Measurements from ENCODE around the gene S1PR3.

S1PR3 gene

DNA sequence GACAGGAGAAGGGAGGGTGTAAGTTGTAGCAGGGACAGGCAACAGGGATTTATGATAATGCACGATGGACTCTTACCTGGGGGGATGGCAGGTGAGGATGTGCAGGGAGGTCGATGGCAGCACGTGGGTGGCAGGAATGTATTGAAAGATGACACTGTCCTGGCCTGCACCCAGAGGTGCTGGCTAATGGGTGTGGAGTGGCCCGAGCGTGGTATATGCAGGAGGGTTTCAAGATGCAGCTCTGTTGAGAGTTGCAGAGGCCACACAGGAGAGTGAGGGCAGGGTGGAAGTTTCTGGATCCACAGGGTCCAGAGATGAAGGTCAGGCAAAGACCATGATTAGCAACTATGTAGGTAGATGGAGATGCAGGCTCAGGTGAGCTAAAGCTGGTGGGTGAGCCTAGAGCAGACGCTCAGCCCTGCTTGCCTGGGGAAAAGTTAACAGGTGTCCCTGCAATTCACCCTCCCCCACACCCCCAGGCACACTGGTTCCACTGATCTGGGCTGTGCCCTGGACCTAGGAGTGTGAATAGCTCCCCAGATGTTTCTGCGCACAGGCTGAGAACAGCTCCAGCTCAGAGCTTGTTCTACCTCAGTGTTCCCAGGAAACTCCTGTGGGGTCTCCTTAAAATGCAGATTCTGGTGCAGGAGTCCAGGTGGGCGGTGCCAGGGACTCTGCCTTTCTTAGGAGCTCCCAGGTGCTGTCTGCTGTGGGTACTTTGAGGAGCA is 21.5 kb upstream of the S1PR3 start:
- no peak for DNase-seq (ENCODE audit: low read depth)

DNA sequence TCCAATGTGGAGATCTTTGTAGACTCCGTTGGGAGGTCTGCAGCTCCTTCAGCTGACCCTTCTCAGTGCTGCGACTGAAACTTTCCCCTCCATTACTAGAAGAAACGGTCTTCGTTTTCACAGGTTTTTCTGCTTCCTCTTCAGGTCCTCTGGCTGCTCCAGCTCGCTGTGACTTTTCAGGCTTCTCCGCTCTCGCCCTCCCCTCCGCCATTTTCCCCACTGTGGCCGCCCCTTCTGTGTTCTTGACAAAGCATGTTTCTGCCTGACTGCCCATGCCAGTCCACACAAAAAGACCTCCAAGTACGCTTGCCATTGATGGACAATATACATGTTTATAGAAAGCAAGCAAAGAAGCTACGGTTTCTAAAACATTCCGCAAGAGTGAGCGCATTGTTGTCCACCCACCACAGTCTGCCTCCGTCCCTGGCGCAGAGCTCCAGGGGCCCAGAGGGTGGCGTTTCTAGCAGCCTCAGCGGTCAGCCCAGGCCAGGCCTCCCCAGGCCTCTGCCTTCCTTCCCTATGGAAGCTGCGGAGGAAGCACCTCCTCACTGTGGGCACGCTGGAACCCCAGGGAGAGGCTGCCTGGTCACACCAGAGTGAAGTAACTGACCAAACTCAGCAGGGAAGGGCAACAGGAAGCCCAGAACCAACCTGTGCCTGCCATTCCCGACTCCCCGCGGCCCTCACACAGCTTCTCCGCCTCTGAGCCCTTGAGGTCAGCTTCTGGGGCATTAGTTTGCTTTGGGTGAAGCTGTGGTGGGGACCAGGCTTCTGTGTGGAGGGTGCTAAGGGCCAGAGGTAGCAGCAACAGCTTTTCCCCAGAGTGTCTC is 19.9 kb upstream of the S1PR3 start:
- no peak for DNase-seq (ENCODE audit: low read depth)

GRCh38 chr9:88972401-88972800 is 18.9 kb upstream of the S1PR3 start:
- no peak for DNase-seq (ENCODE audit: low read depth)

DNA sequence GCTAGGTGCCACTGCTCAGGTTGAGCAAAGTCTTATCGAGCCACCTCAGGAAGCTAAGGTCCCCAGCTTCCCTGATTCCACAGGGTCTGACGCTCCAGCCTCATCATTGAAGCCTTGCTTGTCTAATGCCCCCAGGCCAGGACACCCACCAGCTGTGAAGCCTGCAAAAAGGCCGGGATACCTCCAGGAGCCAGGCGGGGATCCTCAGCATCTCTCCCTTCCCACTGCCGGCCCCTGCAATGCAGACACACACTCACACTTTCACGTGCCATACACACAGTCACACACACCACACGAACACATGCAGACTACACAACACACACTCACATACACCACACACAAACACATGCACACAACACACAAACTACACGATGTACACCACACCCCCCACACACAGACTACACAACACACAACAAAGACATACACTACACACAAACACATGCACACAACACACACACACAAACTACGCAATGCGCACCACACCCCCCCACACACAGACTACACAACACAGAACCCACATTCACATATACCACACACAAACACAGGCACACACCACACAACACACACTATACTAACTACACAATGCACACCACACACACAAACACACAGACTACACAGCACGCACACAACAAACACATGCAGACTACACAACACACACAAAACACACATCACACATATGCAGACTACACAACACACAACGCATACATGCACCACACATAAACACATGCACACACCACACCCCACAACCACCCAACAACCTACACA is 17.8 kb upstream of the S1PR3 start:
- DNase-seq (ENCODE audit: low read depth), result no peak

DNA sequence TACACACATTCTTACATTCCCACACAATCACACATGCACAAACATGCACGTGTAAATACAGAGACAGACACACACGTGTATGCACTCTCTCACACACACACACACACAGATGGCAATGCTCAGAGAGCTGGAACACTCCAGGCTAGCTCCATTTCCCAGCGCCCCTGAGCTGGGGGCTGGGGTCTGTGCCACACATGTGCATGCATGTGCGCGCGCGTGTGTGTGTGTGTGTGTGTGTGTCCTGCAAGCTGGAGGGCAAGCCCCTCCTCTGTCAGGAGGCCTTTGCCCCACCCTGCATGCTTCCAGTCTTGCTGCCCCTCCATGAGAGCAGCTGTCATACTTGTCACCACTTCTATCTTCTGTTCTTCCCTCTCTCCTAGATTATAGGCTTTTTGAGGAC is 16.6 kb upstream of the S1PR3 start:
- no peak for DNase-seq (ENCODE audit: low read depth)

DNA sequence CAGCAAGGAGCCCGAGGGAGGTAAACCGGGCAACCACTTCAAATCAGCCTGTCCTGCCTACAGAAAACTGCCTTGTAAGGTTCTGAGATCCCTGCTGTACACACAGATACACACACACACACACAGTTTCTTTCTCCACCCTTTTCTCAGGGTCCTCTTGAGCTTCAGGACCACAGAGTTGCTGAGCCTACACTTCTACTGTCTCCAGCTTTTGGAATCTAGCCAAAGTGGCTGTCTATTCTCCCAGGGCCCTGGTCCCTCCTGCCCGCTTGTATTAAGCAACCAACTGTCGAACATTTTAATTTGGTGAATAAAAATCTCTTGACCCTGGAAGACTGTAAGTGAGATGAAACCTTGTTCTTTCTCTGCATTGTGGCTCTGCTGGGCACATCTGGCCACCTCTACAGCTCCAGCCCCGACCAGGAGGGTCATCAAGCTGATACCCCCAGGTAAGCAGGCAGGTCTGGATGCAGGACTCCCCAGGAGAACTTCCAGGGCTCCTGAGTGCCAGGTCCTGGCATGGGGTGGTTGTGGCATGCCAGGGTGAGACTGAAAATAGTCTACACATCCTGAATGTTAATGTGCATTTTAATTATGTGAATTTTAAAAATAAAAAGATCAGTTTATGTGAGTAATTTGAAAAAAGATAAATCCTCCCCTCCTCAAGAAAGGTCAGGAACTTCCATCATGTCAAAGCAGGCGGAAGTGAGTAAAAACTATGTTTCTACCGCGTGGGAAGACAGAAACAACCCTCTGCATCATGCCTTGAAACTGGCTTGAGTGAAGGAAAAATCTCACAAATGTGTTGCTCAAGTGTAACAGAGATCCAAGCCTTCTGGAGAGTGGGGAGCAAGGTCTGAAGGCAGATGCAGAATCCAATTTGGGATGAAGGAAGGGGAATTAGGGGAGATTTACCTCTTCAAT is 15.0 kb upstream of the S1PR3 start:
- DNase-seq (ENCODE audit: low read depth), result no peak

DNA sequence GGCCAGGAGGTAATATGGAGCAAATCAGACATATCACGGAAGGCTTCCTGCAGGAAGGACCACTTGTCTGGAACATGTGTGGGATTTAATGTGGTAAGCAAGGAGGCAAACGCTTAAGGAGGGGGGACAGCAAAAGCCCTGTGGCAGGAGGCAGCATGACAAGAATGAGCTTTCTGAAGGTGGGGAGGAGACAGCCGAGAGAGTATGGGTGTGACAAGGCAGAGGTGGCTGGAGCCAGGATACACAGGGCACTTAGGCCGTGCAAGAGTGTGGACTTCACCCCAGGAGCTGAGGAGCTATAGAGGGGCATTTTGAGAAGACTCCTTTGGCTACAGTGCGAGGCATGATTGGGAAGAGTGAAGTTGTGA is 14.4 kb upstream of the S1PR3 start:
- no peak for DNase-seq (ENCODE audit: low read depth)

- no peak for DNase-seq (ENCODE audit: low read depth)
Measured at GRCh38 chr9:88978034-88978433, 13.2 kb upstream of the S1PR3 start.

DNA sequence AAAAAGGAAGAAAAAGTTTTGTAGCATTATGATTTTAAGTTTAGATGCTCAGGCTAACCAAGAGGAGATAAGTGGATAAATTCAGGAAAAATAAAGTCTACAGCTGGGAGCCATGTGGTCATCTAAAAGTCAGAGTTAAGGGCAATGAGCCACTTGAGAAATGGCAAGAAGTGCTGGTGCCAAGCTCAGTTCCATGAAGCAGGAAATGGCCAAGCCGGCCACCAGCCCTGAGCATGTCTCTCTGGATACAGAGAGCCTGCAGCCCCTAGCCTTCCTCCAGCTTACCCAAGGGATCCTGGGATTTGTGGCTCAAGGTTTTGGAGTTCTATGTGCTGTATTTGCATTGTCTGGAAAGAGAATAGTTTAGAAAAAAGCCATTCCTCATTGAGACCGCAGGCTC is 12.2 kb upstream of the S1PR3 start:
- no peak for DNase-seq (ENCODE audit: low read depth)

DNA sequence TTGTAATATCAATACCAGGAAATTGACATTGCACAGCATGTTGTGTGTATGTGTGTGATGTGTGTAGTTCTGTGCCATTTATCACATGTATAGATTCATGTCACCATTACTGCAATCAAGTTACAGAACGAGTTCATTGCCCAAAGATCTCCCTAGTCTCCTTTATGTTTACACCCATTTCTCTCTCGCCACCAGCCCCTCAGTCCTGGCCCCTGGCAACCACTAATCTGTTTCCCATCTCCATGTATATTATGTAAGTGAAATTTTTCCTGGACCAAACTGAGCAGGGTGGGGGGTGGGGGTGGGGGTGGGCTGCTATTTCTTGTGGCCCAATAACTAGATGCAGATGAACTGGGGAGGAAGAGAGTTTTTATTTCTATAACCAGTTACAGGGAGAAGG is 11.5 kb upstream of the S1PR3 start:
- no peak for DNase-seq (ENCODE audit: low read depth)

DNA sequence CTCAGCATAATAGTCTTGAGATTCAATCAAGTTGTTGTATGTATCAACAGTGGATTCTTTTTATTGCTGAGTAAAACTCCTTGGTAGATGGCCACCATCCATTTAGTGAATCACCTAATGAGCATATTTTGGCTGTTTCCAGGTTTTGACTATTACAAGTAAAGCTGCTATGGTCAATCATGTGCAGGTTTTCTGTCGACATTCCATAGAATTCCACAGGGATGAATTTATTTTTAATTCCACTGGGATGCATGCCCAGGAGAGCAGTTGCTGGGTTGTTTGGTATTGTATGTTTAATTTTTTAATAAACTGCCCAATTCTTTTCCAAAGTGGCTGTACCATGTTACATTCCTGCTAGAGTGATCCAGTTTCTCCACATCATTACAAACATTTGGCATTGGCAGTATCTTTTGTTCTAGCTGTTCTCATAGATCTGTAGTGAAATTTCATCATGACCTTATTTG is 10.5 kb upstream of the S1PR3 start:
- DNase-seq (ENCODE audit: low read depth), result no peak

DNA sequence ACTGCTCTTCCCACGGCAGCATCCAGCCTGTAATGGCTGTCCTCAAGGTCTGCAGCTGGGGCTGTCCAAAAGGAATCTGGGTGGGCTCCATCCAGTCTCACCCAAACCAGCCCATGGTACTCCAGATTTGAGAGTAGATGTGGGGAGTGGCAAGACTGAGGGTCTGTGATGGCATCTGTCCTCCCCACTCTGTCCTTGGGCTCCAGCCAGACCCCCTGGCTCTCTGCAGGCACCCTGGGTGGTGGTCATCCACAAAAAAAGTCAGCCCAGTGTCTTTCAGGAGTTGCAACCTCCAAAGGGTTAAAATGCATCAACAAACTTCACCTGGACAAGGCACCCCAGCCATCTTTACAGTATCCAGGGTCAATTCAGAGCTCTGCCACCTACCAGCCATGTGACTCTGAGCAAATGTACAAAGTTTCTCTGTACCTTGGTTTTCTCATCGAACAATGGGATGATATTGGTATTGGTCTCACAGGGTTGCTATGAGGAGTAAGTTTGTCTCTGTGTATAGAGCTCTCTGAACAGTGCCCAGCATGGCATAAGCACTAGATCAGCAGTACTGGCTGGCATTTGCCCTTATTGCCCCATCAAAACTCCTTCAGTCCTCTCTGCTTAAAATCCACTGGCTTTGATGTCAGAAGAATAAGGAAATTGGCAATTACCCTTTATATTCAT is 7.3 kb upstream of the S1PR3 start:
- DNase-seq (ENCODE audit: low read depth), result no peak

GRCh38 chr9:88984543-88984883 is 6.8 kb upstream of the S1PR3 start:
- no peak for DNase-seq (ENCODE audit: low read depth)

- DNase-seq (ENCODE audit: low read depth), result no peak
Measured at GRCh38 chr9:88985616-88986015, 5.7 kb upstream of the S1PR3 start.

- no peak for DNase-seq (ENCODE audit: low read depth)
Measured at GRCh38 chr9:88986776-88987175, 4.5 kb upstream of the S1PR3 start.

- no peak for DNase-seq (ENCODE audit: low read depth)
Measured at GRCh38 chr9:88987661-88988060, 3.6 kb upstream of the S1PR3 start.

- no peak for DNase-seq (ENCODE audit: low read depth)
Measured at GRCh38 chr9:88988796-88989641, 2.2 kb upstream of the S1PR3 start.

DNA sequence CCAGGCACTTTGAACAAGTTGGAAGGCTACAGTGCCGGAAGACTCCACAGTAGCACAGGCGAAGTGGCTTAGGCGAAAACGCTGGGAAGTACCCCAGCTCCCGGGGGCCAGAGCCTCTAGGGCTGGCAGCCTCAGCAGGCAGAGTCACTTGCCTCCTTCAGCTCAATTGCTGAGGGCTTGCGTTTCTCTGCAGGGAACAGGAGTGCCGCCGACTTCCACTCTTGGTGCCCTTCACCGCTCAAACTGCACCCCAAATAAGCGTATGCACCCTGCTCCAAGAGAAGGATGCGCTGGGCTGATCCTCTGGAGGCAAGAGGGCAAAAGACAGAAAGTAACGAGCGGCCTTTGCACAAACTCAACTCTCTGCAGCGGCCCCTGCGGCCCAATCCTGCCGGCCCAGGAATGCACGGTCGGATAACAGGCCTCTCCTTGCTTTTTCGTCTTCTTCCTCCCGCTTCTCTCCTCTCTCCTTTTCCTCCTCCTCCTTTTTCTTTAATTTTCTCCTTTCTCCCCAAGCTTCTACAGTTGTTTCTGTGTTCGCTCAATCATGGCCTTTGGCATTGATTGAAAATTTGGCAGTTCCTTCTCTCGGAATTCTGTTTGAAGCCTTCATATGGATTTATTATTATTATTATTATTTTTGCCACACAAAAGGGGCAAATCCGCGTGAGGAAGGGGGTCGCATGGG is 1.1 kb upstream of the S1PR3 start:
- no peak for DNase-seq (ENCODE audit: low read depth)

GRCh38 chr9:88990729-88991065 is 571 bp upstream of the S1PR3 start:
- DNase-seq (ENCODE audit: low read depth), result no peak

DNA sequence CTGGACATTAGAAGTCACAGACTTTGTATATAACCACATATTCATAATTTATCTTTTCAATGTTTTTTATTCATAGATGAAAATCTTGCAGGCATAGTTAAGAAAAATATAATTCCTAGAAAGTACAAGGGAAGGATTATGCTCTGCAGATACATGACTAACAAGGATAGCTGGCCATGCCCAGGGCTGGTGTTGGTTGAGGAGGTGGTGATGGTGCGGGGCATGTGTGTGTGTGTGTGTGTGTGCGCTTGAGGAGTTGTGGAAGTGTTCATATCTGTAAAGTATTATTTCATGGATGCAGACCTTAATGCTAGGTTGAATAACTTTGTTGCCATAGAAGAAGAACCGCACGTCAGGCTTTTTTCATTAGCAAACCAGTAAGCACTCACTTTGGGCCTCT is 1.3 kb downstream of the S1PR3 start:
- DNase-seq (ENCODE audit: low read depth), result no peak

Measured in stimulated activated CD8-positive, alpha-beta memory T cell treated with anti-CD3 and anti-CD28 coated beads, Interleukin-15, amount 100 ng/mL, for 24 hours (primary cell).